H1 (cell line): Measurements from ENCODE around the gene RBM18. TPM values are rescaled to one million over a fixed set of nuclear protein-coding genes. Genes with fewer than 3 reads are reported as not detected.

Experiments
- CTCF ChIA-PET: fragments of 300-600 bp; sonication (Branson Sonifier 250); formaldehyde crosslinking; loops from one replicate; lab custom pipeline; 2021; ENCODE audit not compliant: partially characterized antibody; lab: Charles Lee
- POLR2A ChIA-PET: fragments of 300-600 bp; sonication (Branson Sonifier 250); formaldehyde crosslinking; loops from one replicate; lab custom pipeline; 2021; ENCODE audit warnings: inconsistent platforms; ENCODE audit not compliant: partially characterized antibody; lab: Charles Lee
- DNase-seq, 2 experiments: peaks; one replicate each; pipeline versions ENCODE4 v3.0.0 to v3.0.0-alpha.2; 2010 to 2022; ENCODE audit warnings: low spot score in 2 of 2, low read depth in 1 of 2, mixed read lengths in 1 of 2
- FAIRE-seq: peaks from 2 replicates; lab custom pipeline; 2011; peaks lifted over from hg19 to GRCh38; lab: Jason Lieb, UNC
- H2AFZ ChIP-seq: 2 replicates; pipeline ENCODE4 v1.8.1; 2012; ENCODE audit warnings: low read length, inconsistent platforms
- H2AK5ac ChIP-seq: 2 replicates; pipeline ENCODE4 v1.6.1; 2013; ENCODE audit warnings: low read depth, low read length
- H2BK120ac ChIP-seq: replicated peaks from 2 replicates; pipeline ENCODE3; 2013; ENCODE audit warnings: low read depth, low read length, inconsistent platforms
- H2BK12ac ChIP-seq: 2 replicates; pipeline ENCODE4 v1.6.1; 2013; ENCODE audit warnings: low read depth, low read length
- H2BK15ac ChIP-seq: 2 replicates; pipeline ENCODE4 v1.6.1; 2013; ENCODE audit warnings: low read length
- H2BK20ac ChIP-seq: 2 replicates; pipeline ENCODE4 v1.6.1; 2013; ENCODE audit warnings: low read length
- H2BK5ac ChIP-seq: 2 replicates; pipeline ENCODE4 v1.6.1; 2013; ENCODE audit warnings: low read depth, low read length
- H3K14ac ChIP-seq: 2 replicates; pipeline ENCODE4 v1.6.1; 2013; ENCODE audit warnings: inconsistent platforms; ENCODE audit not compliant: insufficient read length
- H3K18ac ChIP-seq: 2 replicates; pipeline ENCODE4 v1.6.1; 2013; ENCODE audit warnings: low read length; ENCODE audit errors: extremely low read depth
- H3K23ac ChIP-seq: 2 replicates; pipeline ENCODE4 v1.6.1; 2013; ENCODE audit warnings: inconsistent platforms; ENCODE audit not compliant: insufficient read length
- H3K23me2 ChIP-seq: 2 replicates; pipeline ENCODE4 v1.6.1; 2013; ENCODE audit warnings: low read depth, low read length
- H3K27ac ChIP-seq: 2 replicates; pipeline ENCODE4 v1.6.1; 2011; ENCODE audit warnings: low read depth, low read length, inconsistent platforms
- H3K27me3 ChIP-seq, 4 experiments: replicated peaks in 1 of 4; 1 replicate in 1 of 4; 2 replicates in 3 of 4; pipeline versions ENCODE4 v1.6.1 to v1.8.1; 2011 to 2013; ENCODE audit warnings: low read length in 3 of 4, mild to moderate bottlenecking in 3 of 4, inconsistent platforms in 2 of 4, mixed read lengths in 2 of 4, moderate library complexity in 1 of 4; ENCODE audit not compliant: control insufficient read depth in 3 of 4, insufficient read depth in 3 of 4; ENCODE audit errors: extremely low read depth in 1 of 4
- H3K36me3 ChIP-seq, 4 experiments: 2 replicates each; pipeline versions ENCODE4 v1.6.1 to v1.8.1; 2011 to 2013; ENCODE audit warnings: mild to moderate bottlenecking in 4 of 4, low read length in 3 of 4, moderate library complexity in 2 of 4, control low read depth in 1 of 4, inconsistent platforms in 1 of 4; ENCODE audit not compliant: insufficient read depth in 4 of 4, control insufficient read depth in 2 of 4
- H3K4ac ChIP-seq: replicated peaks from 2 replicates; pipeline ENCODE3; 2013; ENCODE audit warnings: low read length, low read depth, mixed read lengths, inconsistent platforms; ENCODE audit not compliant: insufficient read length
- H3K4me1 ChIP-seq, 4 experiments: replicated peaks in 1 of 4; 1 replicate in 1 of 4; 2 replicates in 3 of 4; pipeline versions ENCODE4 v1.6.1 to v1.8.1; 2011 to 2013; ENCODE audit warnings: low read length in 3 of 4, inconsistent platforms in 2 of 4, mixed read lengths in 1 of 4; ENCODE audit not compliant: insufficient read depth in 4 of 4, control insufficient read depth in 3 of 4
- H3K4me2 ChIP-seq, 2 experiments: 2 replicates each; pipeline versions ENCODE4 v1.6.1 to v1.8.1; 2011 to 2013; ENCODE audit warnings: low read depth in 2 of 2, low read length in 2 of 2, control low read depth in 1 of 2, inconsistent platforms in 1 of 2, mild to moderate bottlenecking in 1 of 2; ENCODE audit not compliant: insufficient read depth in 1 of 2
- H3K4me3 ChIP-seq, 4 experiments: fragments of 200-600, 300-600 bp in 1 of 4; sonication (generic), shearing (Covaris generic), sonication (Bioruptor Twin) in 1 of 4; 2 replicates each; pipeline versions ENCODE4 v1.5.1 to v1.8.1; 2011 to 2016; ENCODE audit warnings: low read length in 4 of 4, low read depth in 3 of 4, control low read depth in 2 of 4, inconsistent platforms in 2 of 4, mild to moderate bottlenecking in 2 of 4, mixed read lengths in 1 of 4, moderate library complexity in 1 of 4; ENCODE audit not compliant: insufficient read depth in 2 of 4; ENCODE audit errors: extremely low read depth in 1 of 4
- H3K56ac ChIP-seq: replicated peaks from 2 replicates; pipeline ENCODE3; 2013; ENCODE audit warnings: low read depth, mild to moderate bottlenecking, mixed read lengths, low read length, inconsistent platforms; ENCODE audit not compliant: insufficient read length
- H3K79me1 ChIP-seq: 2 replicates; pipeline ENCODE4 v1.6.1; 2013; ENCODE audit warnings: low read depth, low read length, control low read depth
- H3K79me2 ChIP-seq, 2 experiments: 2 replicates each; pipeline versions ENCODE4 v1.6.1 to v1.8.1; 2012 to 2013; ENCODE audit warnings: low read length in 2 of 2, mild to moderate bottlenecking in 2 of 2, inconsistent platforms in 1 of 2; ENCODE audit not compliant: insufficient read depth in 2 of 2, control insufficient read depth in 1 of 2
- H3K9ac ChIP-seq, 4 experiments: replicated peaks in 1 of 4; 1 replicate in 1 of 4; 2 replicates in 3 of 4; pipeline versions ENCODE4 v1.6.1 to v1.8.1; 2011 to 2013; ENCODE audit warnings: low read depth in 3 of 4, low read length in 3 of 4, control low read depth in 2 of 4, mild to moderate bottlenecking in 2 of 4, moderate library complexity in 2 of 4, inconsistent platforms in 1 of 4; ENCODE audit errors: extremely low read depth in 1 of 4
- H3K9me3 ChIP-seq, 2 experiments: 2 replicates each; pipeline versions ENCODE4 v1.6.1 to v1.8.1; 2012 to 2013; ENCODE audit warnings: mild to moderate bottlenecking in 2 of 2, moderate library complexity in 2 of 2, control low read depth in 1 of 2, inconsistent platforms in 1 of 2, low read depth in 1 of 2, low read length in 1 of 2, mixed read lengths in 1 of 2; ENCODE audit not compliant: insufficient read depth in 2 of 2
- H4K20me1 ChIP-seq, 2 experiments: replicated peaks in 1 of 2; 2 replicates each; pipeline versions ENCODE3 to v1.8.1; 2011 to 2013; ENCODE audit warnings: inconsistent platforms in 2 of 2, low read length in 2 of 2, mild to moderate bottlenecking in 1 of 2; ENCODE audit not compliant: insufficient read depth in 2 of 2, control insufficient read depth in 1 of 2
- H4K5ac ChIP-seq: 2 replicates; pipeline ENCODE4 v1.6.1; 2013; ENCODE audit warnings: low read length, low read depth, mixed read lengths, inconsistent platforms; ENCODE audit not compliant: insufficient read length
- H4K8ac ChIP-seq: 2 replicates; pipeline ENCODE4 v1.8.0; 2013; ENCODE audit warnings: mild to moderate bottlenecking, moderate library complexity, low read length, inconsistent platforms; ENCODE audit not compliant: insufficient read depth; ENCODE audit errors: extremely low read depth
- H4K91ac ChIP-seq: replicated peaks from 2 replicates; pipeline ENCODE3; 2013; ENCODE audit warnings: low read length, mixed read lengths, inconsistent platforms; ENCODE audit not compliant: insufficient read length
- WGBS, 2 experiments: shearing (Covaris generic) in 1 of 2; methylation state at CpG; one replicate each; pipeline versions ENCODE4 v1.1.6 to v1.1.7; 2013 to 2015; ENCODE audit warnings: low lambda C conversion rate in 2 of 2, mixed read lengths in 2 of 2, inconsistent platforms in 1 of 2, low coverage in 1 of 2, missing lambda C conversion rate in 1 of 2; ENCODE audit not compliant: insufficient replicate concordance in 2 of 2, insufficient coverage in 1 of 2, insufficient read length in 1 of 2; ENCODE audit errors: extremely low coverage in 1 of 2, missing lambda C conversion rate in 1 of 2; 5-methylcytosine and 5-hydroxymethylcytosine counted together
- polyA plus RNA-seq, 7 experiments: library from polyadenylated mRNA; depleted of rRNA in 3 of 7; stranded (reverse) in 5 of 7; unstranded in 2 of 7; fragments of >200 nt in 5 of 7; fragments of 200-250 nt in 2 of 7; gene quantifications; 1 replicate in 5 of 7; 2 replicates in 1 of 7; 4 replicates in 1 of 7; pipeline versions ENCODE4 v1.2.1 to v1.2.3, GENCODE V29; 2011 to 2013; ENCODE audit warnings: missing spikeins in 2 of 7, mixed read lengths in 2 of 7
- total RNA-seq: library from RNA; stranded (reverse); fragmentation: NEBNext Ultra II Directional; extraction: Animal tissue kit (Norgen Biotek cat#: 25700); gene quantifications from 2 replicates; pipeline ENCODE4 v1.2.1, GENCODE V29; 2021

RBM18 gene
- total and polyA plus RNA-seq, 2 of the 8 experiments (the other 6 are each of a cell fraction or from before 2014, with no cell fraction given), result 5.9 to 14.3 TPM

DNA sequence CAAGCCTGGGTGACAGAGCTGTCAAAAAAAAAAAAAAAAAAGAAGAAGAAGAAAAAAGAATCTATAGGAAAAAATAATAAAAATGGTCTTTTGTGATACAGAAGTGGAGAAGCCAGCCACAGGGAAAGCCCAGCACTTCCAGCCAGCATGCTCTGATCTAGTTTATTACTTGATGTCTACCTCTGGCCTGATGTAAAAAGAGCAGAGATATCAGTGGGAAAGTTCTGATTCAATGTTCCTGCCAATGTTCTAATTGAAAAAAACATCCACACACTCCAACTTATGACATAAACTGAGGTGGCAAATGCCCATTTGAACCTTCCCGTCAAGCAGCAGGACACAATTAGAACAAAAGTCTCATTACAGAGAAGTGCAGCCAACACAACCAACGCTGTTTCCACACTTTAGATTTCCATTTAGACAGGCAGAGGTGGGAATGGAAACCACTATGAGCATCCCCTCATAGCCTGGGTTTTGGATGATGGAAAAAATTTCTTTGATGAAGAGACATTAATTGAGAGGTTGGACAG, 5.7 kb downstream of the RBM18 start:
- peaks cover 0 to 18% of the 10 kb centered on the region in 2 experiments; a peak in 2 of 4 replicates for H3K79me2 ChIP-seq
- H3K36me3 ChIP-seq, result peaks cover 3 to 15% (median 8%) of the 10 kb centered on the region in 4 experiments; a peak in 7 of 8 replicates
- H4K8ac ChIP-seq, result no peak overlapping the region
- H3K4me3 ChIP-seq, result no peak overlapping the region
- no peak overlapping the region for H4K5ac ChIP-seq
- H3K23me2 ChIP-seq, result 0 out of 2 replicates have a peak, but pooled peaks cover 1% of the 10 kb centered on the region
- H2BK15ac ChIP-seq, result no peak overlapping the region
- H3K23ac ChIP-seq, result no peak overlapping the region
- FAIRE-seq (no peak), DNase-seq (no peak)
- H3K4me1 ChIP-seq, result peaks cover 0 to 5% (median 1%) of the 10 kb centered on the region in 4 experiments; a peak in 4 of 7 replicates
- H3K79me1 ChIP-seq, result peaks cover 4% of the 10 kb centered on the region; the same call in 1 of the 2 replicates
- no peaks in the 10 kb centered on the region for H3K27me3 ChIP-seq
- H2BK20ac ChIP-seq, result no peak overlapping the region
- no peak overlapping the region for H2AK5ac ChIP-seq
- ChIA-PET CTCF (no interaction called here), POLR2A (no interaction called here)
- H3K9me3 ChIP-seq, result no peaks in the 10 kb centered on the region
- peaks cover 0 to 1% of the 10 kb centered on the region in 2 experiments for H4K20me1 ChIP-seq
- no peak overlapping the region for H3K56ac ChIP-seq
- no peak overlapping the region for H4K91ac ChIP-seq
- H2BK5ac ChIP-seq, result no peak overlapping the region
- WGBS, 2 experiments, result 92% methylated on average over 2 of the region's 2 CpGs; no CpG with 5 or more reads in 1 of the 2 experiments
- H3K27ac ChIP-seq, result no peak overlapping the region
- H3K18ac ChIP-seq, result no peak overlapping the region
- no peak overlapping the region for H3K9ac ChIP-seq
- H3K14ac ChIP-seq, result no peak overlapping the region
- no peak overlapping the region for H3K4me2 ChIP-seq
- no peak overlapping the region for H2BK120ac ChIP-seq
- no peak overlapping the region for H2BK12ac ChIP-seq
- no peak overlapping the region for H3K4ac ChIP-seq
- H2AFZ ChIP-seq, result no peak overlapping the region
